Uterus (tissue), 2 donors: ENCODE measurements around the gene ARL5B.
"Not testable (repeated sequence)": the region's sequence is repeated elsewhere in the genome, so short reads cannot be mapped to it uniquely, and the experiment has no call there.

Source experiments
- POLR2A ChIP-seq, 2 donors: fragments of 450-650 bp; IDR thresholded peaks; one replicate each; pipeline ENCODE4 v1.6.1; 2016; ENCODE audit warnings: antibody characterized with exemption in 2 of 2, mild to moderate bottlenecking in 1 of 2, moderate library complexity in 1 of 2
- TF ChIP-seq, protein P1 (sequence below), 4 experiments: fragments of 200-600 bp in 2 of 4; fragments of 450-650 bp in 2 of 4; sonication (generic) in 2 of 4; IDR thresholded peaks; one replicate each; pipeline ENCODE4 v1.5.1; 2016 to 2019; ENCODE audit warnings: antibody characterized with exemption in 4 of 4, mild to moderate bottlenecking in 2 of 4, moderate library complexity in 1 of 4

GRCh38 chr10:18623671-18624070 lies 35.6 kb upstream of the ARL5B start:
- TF ChIP-seq, protein P1, sequence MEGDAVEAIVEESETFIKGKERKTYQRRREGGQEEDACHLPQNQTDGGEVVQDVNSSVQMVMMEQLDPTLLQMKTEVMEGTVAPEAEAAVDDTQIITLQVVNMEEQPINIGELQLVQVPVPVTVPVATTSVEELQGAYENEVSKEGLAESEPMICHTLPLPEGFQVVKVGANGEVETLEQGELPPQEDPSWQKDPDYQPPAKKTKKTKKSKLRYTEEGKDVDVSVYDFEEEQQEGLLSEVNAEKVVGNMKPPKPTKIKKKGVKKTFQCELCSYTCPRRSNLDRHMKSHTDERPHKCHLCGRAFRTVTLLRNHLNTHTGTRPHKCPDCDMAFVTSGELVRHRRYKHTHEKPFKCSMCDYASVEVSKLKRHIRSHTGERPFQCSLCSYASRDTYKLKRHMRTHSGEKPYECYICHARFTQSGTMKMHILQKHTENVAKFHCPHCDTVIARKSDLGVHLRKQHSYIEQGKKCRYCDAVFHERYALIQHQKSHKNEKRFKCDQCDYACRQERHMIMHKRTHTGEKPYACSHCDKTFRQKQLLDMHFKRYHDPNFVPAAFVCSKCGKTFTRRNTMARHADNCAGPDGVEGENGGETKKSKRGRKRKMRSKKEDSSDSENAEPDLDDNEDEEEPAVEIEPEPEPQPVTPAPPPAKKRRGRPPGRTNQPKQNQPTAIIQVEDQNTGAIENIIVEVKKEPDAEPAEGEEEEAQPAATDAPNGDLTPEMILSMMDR (IDR thresholded peaks at IDR 0.05): not testable (repeated sequence)
- not testable (repeated sequence) for TF ChIP-seq POLR2A (IDR thresholded peaks at IDR 0.05)
